Gastrocnemius medialis (tissue), 4 donors: ENCODE data around the gene ZNF800. TPM values are rescaled to one million over a fixed set of nuclear protein-coding genes. Genes with fewer than 3 reads are reported as not detected.

ENCODE experiments used
- ATAC-seq, 2 donors: fragments of 150-250 bp; one replicate each; pipeline ENCODE4 v1.9.1; 2016
- DNase-seq, 2 donors: peaks; one replicate each; pipeline ENCODE4 v3.0.0-alpha.2; 2019
- H3K27ac ChIP-seq, 4 donors: fragments of 200-600 bp; sonication (generic); 1 replicate in 1 of 4; 2 replicates in 3 of 4; pipeline ENCODE4 v1.5.1; 2016 to 2018; ENCODE audit warnings: mild to moderate bottlenecking in 2 of 4, moderate library complexity in 1 of 4
- H3K27me3 ChIP-seq, 3 donors: fragments of 200-600 bp; sonication (generic) in 2 of 3; 1 replicate in 1 of 3; 2 replicates in 2 of 3; pipeline versions ENCODE4 v1.5.1 to v1.6.0; 2016 to 2019; ENCODE audit warnings: mild to moderate bottlenecking in 1 of 3, moderate library complexity in 1 of 3
- H3K36me3 ChIP-seq, 2 donors: fragments of 200-600 bp; sonication (generic) in 1 of 2; one replicate each; pipeline ENCODE4 v1.5.1; 2017 to 2018
- H3K4me1 ChIP-seq, 2 donors: fragments of 200-600 bp; sonication (generic) in 1 of 2; one replicate each; pipeline ENCODE4 v1.5.1; 2016 to 2017; ENCODE audit warnings: mild to moderate bottlenecking in 2 of 2
- H3K4me3 ChIP-seq, 4 donors: fragments of 200-600 bp; sonication (generic) in 3 of 4; 1 replicate in 1 of 4; 2 replicates in 3 of 4; pipeline ENCODE4 v1.5.1; 2016 to 2019; ENCODE audit warnings: mild to moderate bottlenecking in 2 of 4
- H3K9me3 ChIP-seq, 3 donors: fragments of 200-600 bp; sonication (generic) in 2 of 3; 1 replicate in 1 of 3; 2 replicates in 2 of 3; pipeline ENCODE4 v1.5.1; 2016 to 2019
- POLR2A ChIP-seq, 2 donors: fragments of 450-650 bp; IDR thresholded peaks; one replicate each; pipeline ENCODE4 v1.6.1; 2017; ENCODE audit warnings: antibody characterized with exemption in 2 of 2, mild to moderate bottlenecking in 2 of 2, moderate library complexity in 2 of 2
- in situ Hi-C, 4 donors: fragments of 200-750 bp; cut with MboI; loops; one replicate each; pipeline versions ENCODE4 v1.15.0 to v1.8.0; 2017; ENCODE audit warnings: low sequenced_read_pairs in 4 of 4
- intact Hi-C: fragments of 100-400 bp; cut with DNase I; formaldehyde crosslinking; loops from one replicate; pipeline ENCODE4 v1.15.1; 2023; ENCODE audit warnings: low total_unique reads
- total RNA-seq, 4 donors: library from RNA; depleted of rRNA; stranded (reverse); fragments of >200 nt; gene quantifications; one replicate each; pipeline versions ENCODE4 v1.1.0 to v1.2.3, GENCODE V29; 2016
- TF ChIP-seq, protein P1 (sequence below), 5 experiments: fragments of 450-650 bp in 3 of 5; fragments of 200-600 bp in 2 of 5; sonication (generic) in 2 of 5; IDR thresholded peaks in 4 of 5; conservative IDR thresholded peaks in 1 of 5; 1 replicate in 4 of 5; 2 replicates in 1 of 5; pipeline ENCODE4 v1.5.1; 2016 to 2019; ENCODE audit warnings: antibody characterized with exemption in 5 of 5, mild to moderate bottlenecking in 3 of 5, moderate library complexity in 3 of 5

ZNF800 gene
- total RNA-seq, 4 donors from 2014 or later, result 22.1 to 41.3 (median 30.1) TPM

DNA sequence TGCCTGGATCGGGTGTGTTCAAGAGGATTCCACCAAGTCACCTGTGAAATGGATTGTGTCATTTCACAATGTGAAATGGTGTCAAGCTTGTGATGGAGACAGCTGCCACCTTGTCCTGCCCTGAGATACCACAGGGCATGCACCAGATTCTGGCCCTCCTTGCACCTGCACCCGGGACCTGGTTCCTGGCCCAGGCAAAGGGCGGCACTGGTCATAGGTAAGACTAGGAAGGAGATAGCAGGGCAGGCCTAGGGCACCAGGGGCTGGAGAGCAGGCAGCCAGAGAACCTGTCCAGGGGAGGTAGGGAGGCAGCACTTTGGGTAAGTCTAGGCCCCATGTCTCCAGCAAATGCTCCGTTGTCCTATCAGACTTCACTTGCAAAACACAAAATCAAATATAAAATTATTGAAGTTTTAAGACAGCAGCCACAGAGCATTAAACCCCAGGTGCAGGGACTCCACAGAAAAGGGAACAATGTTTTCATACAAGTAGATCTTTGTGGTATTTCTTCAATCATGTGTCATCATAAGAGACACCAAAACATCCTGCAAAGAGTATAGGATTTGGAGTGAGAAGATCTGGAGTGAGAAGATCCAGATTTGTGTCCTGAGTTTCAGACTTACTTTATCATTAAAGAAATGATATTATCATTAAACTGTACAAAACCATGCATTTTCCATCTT, 22.7 kb upstream of the ZNF800 start:
- intact Hi-C loops, result no loop called here
- no peak for TF ChIP-seq POLR2A (IDR thresholded peaks at IDR 0.05)
- TF ChIP-seq, protein P1, sequence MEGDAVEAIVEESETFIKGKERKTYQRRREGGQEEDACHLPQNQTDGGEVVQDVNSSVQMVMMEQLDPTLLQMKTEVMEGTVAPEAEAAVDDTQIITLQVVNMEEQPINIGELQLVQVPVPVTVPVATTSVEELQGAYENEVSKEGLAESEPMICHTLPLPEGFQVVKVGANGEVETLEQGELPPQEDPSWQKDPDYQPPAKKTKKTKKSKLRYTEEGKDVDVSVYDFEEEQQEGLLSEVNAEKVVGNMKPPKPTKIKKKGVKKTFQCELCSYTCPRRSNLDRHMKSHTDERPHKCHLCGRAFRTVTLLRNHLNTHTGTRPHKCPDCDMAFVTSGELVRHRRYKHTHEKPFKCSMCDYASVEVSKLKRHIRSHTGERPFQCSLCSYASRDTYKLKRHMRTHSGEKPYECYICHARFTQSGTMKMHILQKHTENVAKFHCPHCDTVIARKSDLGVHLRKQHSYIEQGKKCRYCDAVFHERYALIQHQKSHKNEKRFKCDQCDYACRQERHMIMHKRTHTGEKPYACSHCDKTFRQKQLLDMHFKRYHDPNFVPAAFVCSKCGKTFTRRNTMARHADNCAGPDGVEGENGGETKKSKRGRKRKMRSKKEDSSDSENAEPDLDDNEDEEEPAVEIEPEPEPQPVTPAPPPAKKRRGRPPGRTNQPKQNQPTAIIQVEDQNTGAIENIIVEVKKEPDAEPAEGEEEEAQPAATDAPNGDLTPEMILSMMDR (IDR thresholded peaks at IDR 0.05 in 4 of 5, conservative IDR thresholded peaks at IDR 0.05 in 1 of 5), result no peak
- H3K36me3 ChIP-seq, result no peaks in the 10 kb centered on the region
- H3K4me3 ChIP-seq, result no peak overlapping the region
- no peaks in the 10 kb centered on the region for H3K27me3 ChIP-seq
- ATAC-seq (no peak), DNase-seq (no peak)
- H3K27ac ChIP-seq, result no peak overlapping the region
- H3K9me3 ChIP-seq, result no peaks in the 10 kb centered on the region
- H3K4me1 ChIP-seq, result no peaks in the 10 kb centered on the region
- in situ Hi-C loops, result no loop called here

- intact Hi-C loops (no loop called here), in situ Hi-C loops (no loop called here)
- ATAC-seq, result no peak
- H3K27ac ChIP-seq, result no peak overlapping the region
- no peak overlapping the region for H3K4me3 ChIP-seq
- no peaks in the 10 kb centered on the region for H3K36me3 ChIP-seq
- no peaks in the 10 kb centered on the region for H3K4me1 ChIP-seq
- H3K27me3 ChIP-seq, result no peaks in the 10 kb centered on the region
- no peaks in the 10 kb centered on the region for H3K9me3 ChIP-seq
- no peak for TF ChIP-seq POLR2A (IDR thresholded peaks at IDR 0.05)
- TF ChIP-seq, protein P1 (IDR thresholded peaks at IDR 0.05 in 4 of 5, conservative IDR thresholded peaks at IDR 0.05 in 1 of 5), result no peak
- no peak for DNase-seq
These were observed 21.5 kb upstream of the ZNF800 start for GRCh38 chr7:127413962-127414361.

DNA sequence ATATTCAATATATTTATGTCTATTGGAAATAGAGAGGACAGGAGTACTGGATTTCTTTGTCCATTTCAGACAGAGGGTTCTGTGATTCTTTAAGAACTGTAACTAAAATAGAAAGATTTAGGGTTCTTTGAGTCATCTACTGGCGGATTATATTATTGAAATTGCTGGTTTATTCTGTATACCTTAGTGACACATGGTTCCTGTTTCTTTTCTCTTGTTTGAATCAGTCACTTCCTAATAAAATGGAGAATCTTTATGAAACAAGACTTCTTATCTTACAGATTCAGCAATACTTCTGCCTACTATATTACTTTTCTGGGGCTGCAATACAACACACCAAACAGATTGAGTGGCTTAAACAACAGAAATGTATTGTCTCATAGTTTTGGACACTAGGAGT, 20.8 kb upstream of the ZNF800 start:
- H3K27ac ChIP-seq, result no peak overlapping the region
- TF ChIP-seq, protein P1 (IDR thresholded peaks at IDR 0.05 in 4 of 5, conservative IDR thresholded peaks at IDR 0.05 in 1 of 5), result no peak
- TF ChIP-seq POLR2A (IDR thresholded peaks at IDR 0.05), result no peak
- H3K9me3 ChIP-seq, result no peaks in the 10 kb centered on the region
- H3K27me3 ChIP-seq, result no peaks in the 10 kb centered on the region
- in situ Hi-C loops (no loop called here), intact Hi-C loops (no loop called here)
- no peak overlapping the region for H3K4me3 ChIP-seq
- H3K36me3 ChIP-seq, result no peaks in the 10 kb centered on the region
- DNase-seq (no peak), ATAC-seq (no peak)
- H3K4me1 ChIP-seq, result no peaks in the 10 kb centered on the region

GRCh38 chr7:127411176-127411575, 18.7 kb upstream of the ZNF800 start:
- Histone ChIP-seq H3K27ac (no peak overlapping the region), H3K4me3 (no peak overlapping the region), H3K27me3 (peaks cover 0 to 2% (median 0%) of the 10 kb centered on the region in 3 donors), H3K36me3 (no peaks in the 10 kb centered on the region), H3K4me1 (no peaks in the 10 kb centered on the region), H3K9me3 (no peaks in the 10 kb centered on the region)
- TF ChIP-seq, protein P1 (IDR thresholded peaks at IDR 0.05 in 4 of 5, conservative IDR thresholded peaks at IDR 0.05 in 1 of 5), result no peak
- TF ChIP-seq POLR2A (IDR thresholded peaks at IDR 0.05), result no peak
- intact Hi-C loops, result no loop called here
- in situ Hi-C loops, result no loop called here
- ATAC-seq (no peak), DNase-seq (no peak)

DNA sequence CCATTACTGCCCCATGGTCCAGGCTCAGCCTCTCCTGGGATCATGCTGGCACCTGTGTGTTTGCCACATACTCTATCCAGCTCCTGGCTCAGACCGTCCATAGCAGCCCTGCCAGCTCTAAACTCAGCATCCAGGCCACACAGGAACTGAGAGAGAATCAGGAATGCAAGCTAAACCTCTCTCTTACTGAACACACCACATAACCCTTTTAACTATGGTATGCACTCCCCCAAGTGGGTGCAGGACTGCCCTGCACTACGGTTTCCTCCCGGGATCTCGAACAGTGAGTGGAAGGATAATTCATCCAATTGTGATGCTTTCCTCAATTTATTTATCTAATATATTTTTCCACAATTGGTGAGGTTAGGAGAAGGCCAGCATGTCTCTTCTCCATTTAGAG, 17.1 kb upstream of the ZNF800 start:
- in situ Hi-C loops, result no loop called here

More for the DNA sequence above, 17.1 kb upstream of the ZNF800 start:
- no peaks in the 10 kb centered on the region for H3K4me1 ChIP-seq
- DNase-seq (no peak), ATAC-seq (no peak)
- H3K9me3 ChIP-seq, result no peaks in the 10 kb centered on the region
- TF ChIP-seq POLR2A (IDR thresholded peaks at IDR 0.05), result no peak
- TF ChIP-seq, protein P1 (IDR thresholded peaks at IDR 0.05 in 4 of 5, conservative IDR thresholded peaks at IDR 0.05 in 1 of 5), result no peak
- no peak overlapping the region for H3K27ac ChIP-seq
- H3K36me3 ChIP-seq, result no peaks in the 10 kb centered on the region
- intact Hi-C loops, result no loop called here
- H3K27me3 ChIP-seq, result peaks cover 0 to 4% (median 0%) of the 10 kb centered on the region in 3 donors
- no peak overlapping the region for H3K4me3 ChIP-seq
